Activated naive CD4-positive, alpha-beta T cell treated with anti-CD3 and anti-CD28 coated beads for 36 hours (primary cell): ENCODE measurements around the gene MNX1. TPM values are rescaled to one million over a fixed set of nuclear protein-coding genes. Genes with fewer than 3 reads are reported as not detected.

Experiments used
- CTCF ChIA-PET: fragments of 350-600 bp; sonication (Branson Sonifier 250); formaldehyde crosslinking; loops from one replicate; lab custom pipeline; 2021; ENCODE audit warnings: antibody characterized with exemption; lab: Charles Lee
- DNase-seq: peaks from one replicate; pipeline ENCODE4 v3.0.0-alpha.2; 2020
- H3K27ac Mint-ChIP-seq: one replicate; pipeline ENCODE4 v1.8.0; 2021; ENCODE audit warnings: mild to moderate bottlenecking, mixed read lengths
- H3K27me3 Mint-ChIP-seq: one replicate; pipeline ENCODE4 v1.8.0; 2021; ENCODE audit warnings: low read depth, mixed read lengths
- H3K36me3 Mint-ChIP-seq: one replicate; pipeline ENCODE4 v1.8.0; 2021; ENCODE audit warnings: low read depth, mixed read lengths
- H3K4me1 Mint-ChIP-seq: one replicate; pipeline ENCODE4 v1.8.0; 2021; ENCODE audit warnings: low read depth, mixed read lengths
- H3K4me3 Mint-ChIP-seq: one replicate; pipeline ENCODE4 v1.8.0; 2021; ENCODE audit warnings: mild to moderate bottlenecking, moderate library complexity, mixed read lengths
- H3K9me3 Mint-ChIP-seq: one replicate; pipeline ENCODE4 v1.8.0; 2021; ENCODE audit warnings: mixed read lengths
- intact Hi-C: fragments of 100-400 bp; cut with micrococcal nuclease; formaldehyde crosslinking; loops from one replicate; pipeline ENCODE4 v1.15.1; 2023
- total RNA-seq, 2 experiments: library from RNA; stranded (reverse); gene quantifications; one replicate each; pipeline ENCODE4 v1.2.3, GENCODE V29; 2021

MNX1 gene
- total RNA-seq, 2 experiments from 2014 or later: 0.10 TPM; not detected in 1

- no peak for DNase-seq
- H3K27ac Mint-ChIP-seq: no peak overlapping the region
- no peak overlapping the region for H3K4me3 Mint-ChIP-seq
- peaks cover 52% of the 10 kb centered on the region for H3K36me3 Mint-ChIP-seq
- intact Hi-C loops: no loop called here
- CTCF ChIA-PET: no interaction called here
- H3K4me1 Mint-ChIP-seq: peaks cover 2% of the 10 kb centered on the region
- no peaks in the 10 kb centered on the region for H3K27me3 Mint-ChIP-seq
- no peaks in the 10 kb centered on the region for H3K9me3 Mint-ChIP-seq
Measured at GRCh38 chr7:156963472-156963871, 47.0 kb downstream of the MNX1 start.

- Mint-ChIP-seq H3K36me3 (peaks cover 52% of the 10 kb centered on the region), H3K4me1 (peaks cover 2% of the 10 kb centered on the region), H3K4me3 (no peak overlapping the region), H3K27me3 (no peaks in the 10 kb centered on the region), H3K9me3 (no peaks in the 10 kb centered on the region), H3K27ac (no peak overlapping the region)
- no peak for DNase-seq
- CTCF ChIA-PET: no interaction called here
- intact Hi-C loops: no loop called here
Measured at GRCh38 chr7:156962897-156963296, 47.6 kb downstream of the MNX1 start.

- Mint-ChIP-seq H3K27me3 (no peaks in the 10 kb centered on the region), H3K9me3 (no peaks in the 10 kb centered on the region), H3K4me1 (peaks cover 2% of the 10 kb centered on the region), H3K4me3 (no peak overlapping the region), H3K27ac (no peak overlapping the region), H3K36me3 (peaks cover 52% of the 10 kb centered on the region)
- no peak for DNase-seq
- CTCF ChIA-PET: no interaction called here
- intact Hi-C loops: no loop called here
Measured at GRCh38 chr7:156962145-156962544, 48.3 kb downstream of the MNX1 start.

GRCh38 chr7:156956727-156957126, 53.7 kb downstream of the MNX1 start:
- Mint-ChIP-seq H3K4me3 (no peak overlapping the region), H3K36me3 (peaks cover 57% of the 10 kb centered on the region), H3K27me3 (no peaks in the 10 kb centered on the region), H3K9me3 (no peaks in the 10 kb centered on the region), H3K4me1 (peaks cover 28% of the 10 kb centered on the region), H3K27ac (no peak overlapping the region)
- CTCF ChIA-PET: no interaction called here
- no peak for DNase-seq
- intact Hi-C loops: loop anchor here (10.0 kb wide), 2 partner anchors 388 to 428 kb away; no protein-coding TSS in a partner anchor

GRCh38 chr7:156954941-156955340, 55.5 kb downstream of the MNX1 start:
- Mint-ChIP-seq H3K27me3 (no peaks in the 10 kb centered on the region), H3K9me3 (no peaks in the 10 kb centered on the region), H3K4me1 (peaks cover 39% of the 10 kb centered on the region), H3K36me3 (peaks cover 52% of the 10 kb centered on the region), H3K4me3 (no peak overlapping the region), H3K27ac (no peak overlapping the region)
- CTCF ChIA-PET: no interaction called here
- intact Hi-C loops: loop anchor here (10.0 kb wide), 2 partner anchors 390 to 430 kb away; no protein-coding TSS in a partner anchor
- DNase-seq: no peak

Other genes starting within 250 kb of the MNX1 start
- 10 to 100 TPM; 25.2 to 33.8 TPM for gene LMBR1, start 117.5 kb downstream of the MNX1 start, total RNA-seq
- gene NOM1, start 61.0 kb downstream of the MNX1 start, total RNA-seq: 10 to 100 TPM; 26.0 to 28.3 TPM
- gene UBE3C, start 128.3 kb upstream of the MNX1 start, total RNA-seq: 10 to 100 TPM; 52.9 to 55.7 TPM